OCI-LY3 (cell line): ENCODE data around the gene TRIM41.
"Not testable (repeated sequence)": the region's sequence is repeated elsewhere in the genome, so short reads cannot be mapped to it uniquely, and the experiment has no call there.

Experiments
- H2AFZ ChIP-seq: fragments of 200-600, 300-600 bp; shearing (Covaris generic); 2 replicates; pipeline ENCODE4 v1.6.0; 2014; ENCODE audit warnings: antibody characterized with exemption, low read depth, low read length
- H3K27ac ChIP-seq: fragments of 200-600, 300-600 bp; sonication (generic); 2 replicates; pipeline ENCODE4 v1.5.1; 2014; ENCODE audit warnings: mild to moderate bottlenecking, low read length, moderate library complexity, mixed read lengths
- H3K27me3 ChIP-seq: fragments of 200-600, 300-600 bp; sonication (generic); 2 replicates; pipeline ENCODE4 v1.6.1; 2014; ENCODE audit warnings: low read depth, low read length, mixed read lengths
- H3K36me3 ChIP-seq: fragments of 200-600, 300-600 bp; sonication (generic); replicated peaks from 2 replicates; pipeline ENCODE3; 2014; ENCODE audit warnings: low read depth, low read length, mixed read lengths
- H3K4me1 ChIP-seq: fragments of 300-600, 200-600 bp; sonication (generic); 2 replicates; pipeline ENCODE4 v1.6.1; 2014; ENCODE audit warnings: low read length, mixed read lengths
- H3K4me2 ChIP-seq: fragments of 200-600, 300-600 bp; sonication (generic); 2 replicates; pipeline ENCODE4 v1.6.1; 2014; ENCODE audit warnings: low read length, mixed read lengths
- H3K4me3 ChIP-seq: fragments of 300-600, 200-600 bp; sonication (generic); 2 replicates; pipeline ENCODE4 v1.5.1; 2014; ENCODE audit warnings: antibody characterized with exemption, mild to moderate bottlenecking, low read length, moderate library complexity
- H3K79me2 ChIP-seq: fragments of 300-600, 200-600 bp; shearing (Covaris generic); 2 replicates; pipeline ENCODE4 v1.6.1; 2014; ENCODE audit warnings: mild to moderate bottlenecking, low read length, mixed read lengths
- H3K9ac ChIP-seq: fragments of 300-600, 200-600 bp; shearing (Covaris generic); 2 replicates; pipeline ENCODE4 v1.6.0; 2014; ENCODE audit warnings: mild to moderate bottlenecking, low read length, moderate library complexity
- H3K9me3 ChIP-seq: fragments of 200-600, 300-600 bp; shearing (Covaris generic); 2 replicates; pipeline ENCODE4 v1.6.1; 2014; ENCODE audit warnings: low read length, mixed read lengths; ENCODE audit not compliant: insufficient read depth
- H4K20me1 ChIP-seq: fragments of 200-600, 300-600 bp; sonication (generic); 2 replicates; pipeline ENCODE4 v1.6.1; 2016; ENCODE audit warnings: low read length, mixed read lengths; ENCODE audit not compliant: insufficient read depth
- EZH2phosphoT487 ChIP-seq: fragments of 200-600 bp; shearing (Covaris generic); IDR thresholded peaks from 2 replicates; pipeline ENCODE4 v1.6.1; 2018; ENCODE audit warnings: antibody characterized with exemption, mixed run types, low read depth
- TF ChIP-seq, protein P1 (sequence below): fragments of 200-600, 300-600 bp; sonication (generic); IDR thresholded peaks from 2 replicates; pipeline ENCODE4 v1.5.1; 2014; ENCODE audit warnings: antibody characterized with exemption, low read length, low read depth

Gene TRIM41

DNA sequence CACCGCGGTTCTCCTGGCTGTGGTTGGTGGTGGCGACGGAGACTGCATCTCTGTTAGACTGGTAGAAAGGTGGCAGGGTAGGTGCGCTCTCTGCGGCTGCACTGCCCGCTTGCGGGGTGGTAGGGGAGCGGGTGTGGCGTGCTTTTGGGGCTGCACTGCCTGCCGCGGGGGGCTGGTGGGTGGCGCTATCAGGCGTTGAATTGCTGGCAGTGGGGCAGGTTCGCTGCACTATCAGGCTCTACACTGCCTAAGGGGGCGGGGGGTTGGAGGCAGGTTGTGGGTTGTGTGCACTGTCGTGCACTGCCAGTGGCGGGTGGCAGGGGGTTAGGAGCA lies 58.9 kb downstream of the TRIM41 start:
- no peaks in the 10 kb centered on the region for H3K4me1 ChIP-seq
- no peaks in the 10 kb centered on the region for H3K27me3 ChIP-seq
- H3K4me3 ChIP-seq, result no peak overlapping the region
- no peaks in the 10 kb centered on the region for H4K20me1 ChIP-seq
- H3K4me2 ChIP-seq, result no peak overlapping the region
- no peak for TF ChIP-seq EZH2phosphoT487
- H2AFZ ChIP-seq, result no peak overlapping the region
- no peak overlapping the region for H3K9ac ChIP-seq
- no peaks in the 10 kb centered on the region for H3K79me2 ChIP-seq
- H3K27ac ChIP-seq, result no peak overlapping the region
- H3K9me3 ChIP-seq, result no peaks in the 10 kb centered on the region
- no peaks in the 10 kb centered on the region for H3K36me3 ChIP-seq

DNA sequence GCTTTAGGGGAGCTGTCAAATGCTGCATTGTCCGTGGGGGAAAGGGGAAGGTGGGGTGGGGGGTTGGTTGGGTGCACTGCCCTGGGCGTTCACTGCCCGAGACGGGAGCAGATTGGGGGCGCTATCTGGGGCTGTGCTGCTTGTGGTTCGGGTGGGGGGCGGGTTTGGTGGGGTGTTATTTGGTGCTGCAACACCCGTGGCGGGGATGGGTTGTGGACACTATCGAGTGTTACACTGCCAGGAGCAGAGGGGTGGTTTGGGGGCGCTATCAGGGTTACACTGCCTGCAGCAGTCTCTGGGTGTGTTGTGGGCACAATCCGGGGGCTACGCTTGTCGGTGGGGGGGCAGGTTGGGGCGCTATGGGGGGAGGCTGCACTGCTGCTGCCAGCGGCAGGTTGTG lies 59.3 kb downstream of the TRIM41 start:
- not testable (repeated sequence) for H3K27me3 ChIP-seq, H3K9ac ChIP-seq, H4K20me1 ChIP-seq, H3K27ac ChIP-seq, H2AFZ ChIP-seq, H3K79me2 ChIP-seq, H3K36me3 ChIP-seq, H3K4me2 ChIP-seq, H3K9me3 ChIP-seq, H3K4me1 ChIP-seq, H3K4me3 ChIP-seq

DNA sequence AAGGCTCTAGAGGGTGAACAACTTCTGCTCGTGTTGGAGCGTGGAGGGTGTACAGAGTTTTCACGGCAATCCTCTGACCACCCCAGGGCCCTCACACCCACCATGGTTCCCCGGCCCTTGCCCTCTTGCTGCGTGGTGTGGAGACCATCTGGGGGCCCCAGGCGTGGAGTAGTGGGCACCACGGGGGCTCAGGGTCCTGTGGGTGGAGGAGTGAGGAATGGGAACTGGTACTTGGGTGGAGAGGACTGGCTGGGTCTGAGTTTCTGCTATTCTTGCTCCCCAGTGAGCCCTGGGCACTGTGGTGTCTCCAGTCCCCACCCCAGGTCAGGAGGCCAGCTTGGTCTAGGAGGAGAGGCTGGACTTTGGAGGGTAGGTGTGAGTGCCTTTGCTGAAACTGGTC lies 59.8 kb downstream of the TRIM41 start:
- Histone ChIP-seq H3K4me3 (no peak overlapping the region), H3K79me2 (no peaks in the 10 kb centered on the region), H3K27me3 (no peaks in the 10 kb centered on the region), H2AFZ (no peak overlapping the region), H3K4me2 (no peak overlapping the region), H3K9ac (no peak overlapping the region), H3K36me3 (no peaks in the 10 kb centered on the region), H3K27ac (no peak overlapping the region), H3K4me1 (no peaks in the 10 kb centered on the region; the same call in 1 of the 2 replicates), H3K9me3 (no peaks in the 10 kb centered on the region), H4K20me1 (no peaks in the 10 kb centered on the region)
- TF ChIP-seq, protein P1, sequence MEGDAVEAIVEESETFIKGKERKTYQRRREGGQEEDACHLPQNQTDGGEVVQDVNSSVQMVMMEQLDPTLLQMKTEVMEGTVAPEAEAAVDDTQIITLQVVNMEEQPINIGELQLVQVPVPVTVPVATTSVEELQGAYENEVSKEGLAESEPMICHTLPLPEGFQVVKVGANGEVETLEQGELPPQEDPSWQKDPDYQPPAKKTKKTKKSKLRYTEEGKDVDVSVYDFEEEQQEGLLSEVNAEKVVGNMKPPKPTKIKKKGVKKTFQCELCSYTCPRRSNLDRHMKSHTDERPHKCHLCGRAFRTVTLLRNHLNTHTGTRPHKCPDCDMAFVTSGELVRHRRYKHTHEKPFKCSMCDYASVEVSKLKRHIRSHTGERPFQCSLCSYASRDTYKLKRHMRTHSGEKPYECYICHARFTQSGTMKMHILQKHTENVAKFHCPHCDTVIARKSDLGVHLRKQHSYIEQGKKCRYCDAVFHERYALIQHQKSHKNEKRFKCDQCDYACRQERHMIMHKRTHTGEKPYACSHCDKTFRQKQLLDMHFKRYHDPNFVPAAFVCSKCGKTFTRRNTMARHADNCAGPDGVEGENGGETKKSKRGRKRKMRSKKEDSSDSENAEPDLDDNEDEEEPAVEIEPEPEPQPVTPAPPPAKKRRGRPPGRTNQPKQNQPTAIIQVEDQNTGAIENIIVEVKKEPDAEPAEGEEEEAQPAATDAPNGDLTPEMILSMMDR, result no peak
- no peak for TF ChIP-seq EZH2phosphoT487

DNA sequence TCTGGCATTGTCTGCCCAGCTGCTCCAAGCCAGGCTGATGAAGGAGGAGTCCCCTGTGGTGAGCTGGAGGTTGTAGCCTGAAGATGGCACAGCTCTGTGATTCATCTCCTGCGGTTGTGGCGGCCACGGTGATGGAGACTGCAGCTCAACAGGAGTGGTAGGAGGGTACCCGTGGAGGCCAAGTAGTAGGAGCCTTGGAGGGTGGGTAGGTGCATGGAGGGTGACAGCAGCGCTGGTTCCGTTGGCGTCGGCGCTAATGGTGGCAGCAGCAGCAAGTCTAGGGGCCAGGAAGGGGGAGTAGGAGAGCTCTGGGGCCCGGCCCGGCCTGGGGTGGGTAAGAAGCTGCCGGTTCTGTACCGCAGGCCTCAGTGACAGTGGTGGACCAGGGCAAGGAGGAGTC lies 60.3 kb downstream of the TRIM41 start:
- Histone ChIP-seq H3K9ac (no peak overlapping the region), H3K36me3 (no peaks in the 10 kb centered on the region)
- TF ChIP-seq EZH2phosphoT487, result no peak

DNA sequence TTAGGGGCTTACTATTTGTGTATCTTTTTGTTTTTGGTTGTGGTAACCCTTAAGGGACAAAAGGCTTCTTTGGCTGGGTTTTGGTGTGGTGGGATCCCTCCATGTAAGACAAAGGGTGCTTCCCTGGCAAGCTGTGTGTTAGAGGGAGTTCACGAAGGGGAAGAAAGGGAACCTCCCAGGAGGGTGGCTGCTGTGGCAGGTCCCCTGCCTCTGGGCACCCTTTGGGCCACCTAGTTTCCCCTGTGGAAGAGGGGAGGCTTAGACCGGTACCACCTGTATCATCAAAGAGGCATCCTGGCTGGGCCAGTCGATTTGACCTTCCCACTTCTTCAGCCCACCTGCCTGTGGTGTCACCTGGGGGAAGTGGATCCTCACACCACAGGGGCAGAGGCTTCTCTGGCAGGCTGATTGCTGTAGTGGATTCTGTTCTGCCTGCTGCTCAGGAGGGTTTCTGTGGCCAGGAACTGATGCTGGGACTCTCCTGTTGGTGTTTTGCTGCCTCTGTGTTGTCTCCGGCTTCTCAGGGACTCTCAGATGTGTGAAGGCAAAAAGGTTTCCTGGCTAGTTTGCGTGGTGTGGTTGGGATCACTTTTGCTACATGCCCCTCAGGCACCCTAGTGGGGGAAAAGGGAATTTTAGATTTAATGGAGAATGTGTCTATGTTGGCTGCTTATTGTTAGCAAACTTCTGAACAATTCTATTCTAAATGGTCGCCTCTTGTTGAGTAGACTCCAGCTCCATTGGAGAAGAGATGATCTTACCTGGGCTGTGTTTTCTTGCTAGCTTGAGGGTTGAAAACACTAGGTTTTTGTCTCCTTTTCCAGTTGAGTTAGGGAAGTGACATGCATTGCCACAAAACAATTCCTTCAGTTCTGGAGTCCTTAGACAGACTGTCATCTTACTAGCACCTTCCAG lies 61.0 kb downstream of the TRIM41 start:
- H3K4me2 ChIP-seq, H3K9me3 ChIP-seq, H2AFZ ChIP-seq, H3K4me3 ChIP-seq, H3K4me1 ChIP-seq, H3K27ac ChIP-seq, H3K27me3 ChIP-seq, H3K9ac ChIP-seq, H3K79me2 ChIP-seq, H3K36me3 ChIP-seq, H4K20me1 ChIP-seq: not testable (repeated sequence)

More for the DNA sequence above, 60.3 kb downstream of the TRIM41 start:
- H3K4me1 ChIP-seq, result no peaks in the 10 kb centered on the region; the same call in 1 of the 2 replicates
- no peaks in the 10 kb centered on the region for H3K27me3 ChIP-seq
- no peak overlapping the region for H3K4me2 ChIP-seq
- H2AFZ ChIP-seq, result no peak overlapping the region
- H3K27ac ChIP-seq, result no peak overlapping the region
- no peaks in the 10 kb centered on the region for H3K9me3 ChIP-seq
- no peaks in the 10 kb centered on the region for H4K20me1 ChIP-seq
- no peak overlapping the region for H3K4me3 ChIP-seq
- no peaks in the 10 kb centered on the region for H3K79me2 ChIP-seq
